ENCODE results near the gene PLEKHA4.
"Not testable (repeated sequence)": the region's sequence is repeated elsewhere in the genome, so short reads cannot be mapped to it uniquely, and the experiment has no call there.

PLEKHA4 gene

DNA sequence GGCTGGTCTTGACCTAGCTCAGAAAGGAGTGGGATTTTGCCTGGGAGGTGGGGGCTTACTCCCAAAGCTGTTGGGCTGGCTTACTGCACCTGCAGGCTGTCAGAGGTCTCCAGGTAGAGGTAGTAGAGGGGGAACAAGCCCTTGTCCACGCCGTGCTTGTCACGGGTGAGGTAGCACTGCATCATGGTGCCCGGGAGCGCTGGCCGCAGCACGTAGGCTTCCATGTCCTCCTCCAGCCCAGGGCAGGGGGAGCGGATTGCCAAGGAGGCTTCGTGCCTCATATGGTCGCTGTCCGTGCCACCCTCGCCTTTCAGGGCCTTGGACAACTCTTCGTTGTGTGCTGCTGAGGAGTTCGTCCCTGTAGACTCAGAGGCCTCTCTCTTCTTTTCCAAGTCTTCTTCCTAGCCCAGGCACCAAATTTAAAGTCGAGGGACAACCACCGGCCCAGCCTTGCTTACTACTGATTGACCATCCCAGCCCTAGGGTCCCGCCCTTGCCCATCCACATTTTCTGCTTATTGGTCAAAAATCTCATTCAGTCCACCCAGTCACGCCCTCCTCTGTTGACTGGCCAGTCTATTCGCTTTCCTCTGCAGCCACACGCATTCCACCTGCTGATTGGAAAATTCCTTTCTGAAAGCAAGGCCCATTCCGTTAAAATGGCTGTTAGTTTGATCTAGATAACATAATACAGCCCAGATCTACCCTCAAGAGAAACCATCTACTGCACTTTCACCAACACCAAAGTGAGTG lies 19.6 kb upstream of the PLEKHA4 start:
- no peak for DNase-seq

DNA sequence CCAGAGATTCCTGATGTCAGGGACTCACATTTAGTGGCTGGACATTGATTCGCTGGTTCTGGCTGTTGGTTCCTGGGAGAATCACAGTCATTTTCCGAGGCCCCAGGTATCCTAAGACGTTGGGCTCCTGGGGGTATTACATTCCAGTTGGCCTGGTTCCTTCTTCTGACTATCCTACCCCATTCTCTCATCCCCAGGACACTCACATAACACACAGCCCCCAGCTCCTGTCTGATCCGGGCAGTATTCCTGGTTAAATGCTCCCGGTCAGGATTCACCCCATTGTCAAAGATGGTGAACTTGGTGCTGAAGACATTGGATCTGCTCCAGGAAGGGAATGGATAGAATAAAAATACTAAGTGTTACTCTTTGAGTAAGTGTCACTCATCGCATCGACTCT lies 15.3 kb upstream of the PLEKHA4 start:
- no peak for DNase-seq

DNA sequence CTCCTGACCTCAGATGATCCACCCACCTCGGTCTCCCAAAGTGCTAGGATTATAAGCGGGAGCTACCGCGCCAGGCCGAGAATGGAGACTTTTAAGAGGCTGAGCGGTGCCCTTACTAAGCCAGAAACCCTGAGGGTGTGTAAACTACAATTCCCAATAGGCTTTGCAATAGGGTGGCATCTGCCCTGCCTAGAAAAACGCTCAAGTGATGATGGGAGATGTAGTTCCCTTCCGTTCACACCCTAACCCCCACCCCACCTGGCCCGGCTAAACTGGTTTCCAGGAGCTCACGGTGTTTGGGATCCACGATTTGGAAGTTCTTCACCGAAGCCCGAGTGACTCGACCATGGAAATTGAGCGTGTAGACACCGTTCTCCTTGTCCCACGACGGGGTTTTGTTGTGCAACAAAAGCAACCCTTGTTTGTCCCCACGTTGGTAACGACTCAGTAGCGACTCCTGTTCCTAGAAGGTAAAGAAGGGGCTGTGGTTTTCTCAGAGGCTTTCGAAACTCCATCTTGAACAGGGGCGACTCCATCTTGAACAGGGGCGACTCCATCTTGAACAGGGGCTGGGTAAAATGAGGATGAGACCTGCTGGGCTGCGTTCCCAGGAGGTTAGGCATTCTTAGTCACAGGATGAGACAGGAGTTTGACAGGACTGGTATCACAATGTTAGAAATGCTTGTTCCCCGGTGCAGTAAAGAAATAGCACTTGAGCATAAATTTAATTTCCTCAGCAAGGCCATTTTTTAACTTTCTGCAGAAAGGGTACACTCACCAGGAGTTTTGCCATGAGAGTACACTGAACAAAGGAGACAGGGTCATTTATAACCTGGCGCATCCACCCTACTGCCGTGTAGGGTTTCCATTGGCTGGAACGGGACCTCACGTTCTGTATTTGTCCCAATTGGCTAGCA lies 13.6 kb upstream of the PLEKHA4 start:
- no peak for DNase-seq

DNA sequence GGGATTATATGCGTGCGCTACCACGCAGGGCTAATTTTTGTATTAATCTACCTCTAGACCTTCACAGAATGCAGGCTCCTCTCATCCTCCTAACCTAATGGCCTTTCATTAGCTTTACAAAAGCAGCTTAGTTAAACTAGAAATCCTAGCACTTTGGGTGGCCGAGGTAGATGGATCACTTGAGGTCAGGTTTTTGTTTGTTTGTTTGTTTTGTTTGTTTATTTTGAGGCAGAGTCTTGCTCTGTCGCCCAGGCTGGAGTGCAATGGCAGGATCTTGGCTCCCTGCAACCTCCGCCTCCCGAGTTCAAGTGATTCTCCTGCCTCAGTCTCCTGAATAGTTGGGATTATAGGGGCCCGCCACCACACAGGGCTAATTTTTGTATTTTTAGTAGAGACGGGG lies 11.3 kb upstream of the PLEKHA4 start:
- DNase-seq, result not testable (repeated sequence)

DNA sequence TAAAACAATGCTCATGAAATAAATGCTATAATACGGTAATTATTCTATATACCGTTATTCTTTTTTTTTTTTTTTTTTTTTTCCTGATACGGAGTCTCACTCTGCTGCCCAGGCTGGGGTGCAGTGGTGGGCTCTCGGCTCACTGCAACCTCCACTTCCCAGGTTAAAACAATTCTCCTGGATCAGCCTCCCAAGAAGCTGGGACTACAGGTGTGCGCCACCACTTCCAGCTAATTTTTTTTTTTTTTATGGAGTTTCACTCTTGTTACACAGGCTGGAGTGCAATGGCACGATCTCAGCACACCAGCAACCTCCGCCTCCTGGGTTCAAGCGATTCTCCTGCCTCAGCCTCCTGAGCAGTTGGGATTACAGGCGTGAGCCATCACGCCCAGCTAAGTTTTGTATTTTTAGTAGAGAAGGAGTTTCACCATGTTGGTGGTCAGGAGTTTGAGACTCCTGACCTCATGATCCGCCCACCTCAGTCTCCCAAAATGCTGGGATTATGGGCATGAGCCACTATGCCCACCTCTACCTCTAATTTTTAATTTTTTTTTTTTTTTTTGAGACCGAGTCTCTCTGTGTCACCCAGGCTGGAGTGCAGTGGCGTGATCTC lies 10.7 kb upstream of the PLEKHA4 start:
- no peak for DNase-seq

DNA sequence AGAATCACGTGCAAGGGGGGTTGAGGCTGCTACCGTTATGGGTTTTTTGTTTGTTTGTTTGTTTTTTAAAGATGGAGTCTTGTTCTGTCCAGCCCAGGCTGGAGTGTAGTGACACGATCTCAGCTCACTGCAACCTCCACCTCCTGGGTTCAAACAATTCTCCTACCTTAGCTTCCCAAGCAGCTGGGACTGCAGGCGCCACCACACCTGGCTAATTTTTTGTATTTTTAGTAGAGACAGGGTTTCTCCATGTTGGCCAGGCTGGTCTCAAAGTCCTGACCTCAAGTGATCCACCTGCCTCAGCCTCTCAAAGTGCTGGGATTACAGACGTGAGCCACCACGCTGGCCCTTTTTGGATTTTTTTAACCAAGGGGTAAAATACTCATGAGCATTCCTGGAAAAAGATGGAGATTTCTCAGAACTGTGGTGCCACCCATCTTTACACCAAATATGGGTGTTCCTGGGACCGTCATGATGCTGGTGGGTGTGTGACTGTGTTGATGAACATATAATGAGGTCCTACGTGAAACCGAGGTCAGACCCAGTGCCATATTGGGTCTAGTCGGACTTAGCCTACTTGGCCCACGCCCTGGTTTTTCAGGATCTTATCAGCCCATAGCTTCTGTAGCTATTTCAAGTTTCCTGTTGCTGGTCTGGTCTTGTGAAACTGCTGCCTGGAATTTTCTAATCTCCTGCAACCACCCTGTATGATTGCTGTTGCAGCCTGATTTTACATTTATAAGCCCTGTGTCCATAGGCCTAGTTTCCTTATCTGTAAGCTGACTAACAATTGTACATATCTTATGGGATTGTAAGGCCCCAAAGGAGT lies 10.0 kb upstream of the PLEKHA4 start:
- no peak for DNase-seq

DNA sequence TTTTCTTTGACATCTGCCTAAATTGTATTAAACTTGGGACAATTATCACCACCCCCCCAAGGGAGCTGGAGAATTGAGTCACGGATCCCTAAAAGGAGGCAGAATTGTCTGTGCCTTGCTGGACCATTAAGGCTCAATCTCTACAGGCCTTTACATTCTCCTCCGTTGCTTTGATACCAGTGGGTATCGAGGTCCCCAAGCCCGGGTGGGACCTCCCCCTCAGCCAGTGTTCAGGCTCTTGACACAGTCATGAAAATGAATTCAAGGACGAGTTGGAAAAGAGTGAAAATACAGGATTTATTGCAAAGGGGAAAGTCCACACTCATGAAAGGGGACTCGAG lies 9.4 kb upstream of the PLEKHA4 start:
- no peak for DNase-seq

DNA sequence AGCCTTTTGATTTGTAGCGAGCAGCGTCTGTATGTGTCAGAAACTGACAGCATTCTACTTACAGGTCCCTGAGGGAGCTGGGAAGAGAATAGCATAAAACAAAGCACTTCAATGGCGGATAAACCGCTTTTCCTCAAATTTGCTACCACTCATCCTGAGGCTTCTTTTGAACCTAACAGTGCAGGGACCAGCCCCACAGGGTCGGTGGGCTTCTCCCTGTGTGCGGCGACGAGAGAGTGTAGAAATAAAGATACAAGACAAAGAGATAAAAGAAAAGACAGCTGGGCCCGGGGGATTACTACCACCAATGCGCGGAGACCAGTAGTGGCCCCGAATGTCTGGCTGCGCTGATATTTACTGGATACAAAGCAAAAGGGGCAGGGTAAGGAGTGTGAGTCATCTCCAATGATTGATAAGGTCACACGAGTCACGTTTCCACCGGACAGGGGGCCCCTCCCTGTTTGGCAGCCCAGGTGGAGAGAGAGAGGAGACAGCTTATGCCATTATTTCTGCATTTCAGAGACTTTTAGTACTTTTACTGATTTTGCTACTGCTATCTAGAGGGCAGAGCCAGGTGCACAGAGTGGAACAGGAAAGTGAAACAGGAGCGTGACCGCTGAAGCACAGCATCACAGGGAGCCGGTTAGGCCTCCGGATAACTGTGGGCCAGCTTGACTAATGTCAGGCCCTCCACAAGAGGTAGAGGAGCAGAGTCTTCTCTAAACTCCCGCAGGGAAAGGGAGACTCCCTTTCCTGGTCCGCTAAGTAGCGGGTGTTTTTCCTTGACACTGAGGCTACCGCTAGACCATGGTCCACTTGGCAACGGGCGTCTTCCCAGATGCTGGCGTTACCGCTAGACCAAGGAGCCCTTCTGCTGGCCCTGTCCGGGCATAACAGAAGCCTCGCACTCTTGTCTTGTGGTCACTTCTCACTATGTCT lies 7.9 kb upstream of the PLEKHA4 start:
- DNase-seq, result not testable (repeated sequence)

DNA sequence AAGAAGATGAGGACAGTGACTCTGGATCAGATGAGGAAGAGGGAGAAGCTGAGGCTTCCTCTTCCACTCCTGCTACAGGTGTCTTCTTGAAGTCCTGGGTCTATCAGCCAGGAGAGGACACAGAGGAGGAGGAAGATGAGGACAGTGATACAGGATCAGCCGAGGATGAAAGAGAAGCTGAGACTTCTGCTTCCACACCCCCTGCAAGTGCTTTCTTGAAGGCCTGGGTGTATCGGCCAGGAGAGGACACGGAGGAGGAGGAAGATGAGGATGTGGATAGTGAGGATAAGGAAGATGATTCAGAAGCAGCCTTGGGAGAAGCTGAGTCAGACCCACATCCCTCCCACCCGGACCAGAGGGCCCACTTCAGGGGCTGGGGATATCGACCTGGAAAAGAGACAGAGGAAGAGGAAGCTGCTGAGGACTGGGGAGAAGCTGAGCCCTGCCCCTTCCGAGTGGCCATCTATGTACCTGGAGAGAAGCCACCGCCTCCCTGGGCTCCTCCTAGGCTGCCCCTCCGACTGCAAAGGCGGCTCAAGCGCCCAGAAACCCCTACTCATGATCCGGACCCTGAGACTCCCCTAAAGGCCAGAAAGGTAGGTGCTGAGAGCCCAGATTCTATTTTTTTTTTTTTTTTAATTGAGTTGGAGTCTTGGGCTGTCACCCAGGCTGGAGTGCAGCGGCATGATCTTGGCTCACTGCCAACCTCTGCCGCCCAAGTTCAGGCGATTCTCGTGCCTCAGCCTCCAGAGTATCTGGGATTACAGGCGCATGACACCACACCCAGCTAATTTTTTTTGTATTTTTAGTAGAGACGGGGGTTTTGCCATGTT lies 6.1 kb upstream of the PLEKHA4 start:
- DNase-seq, result no peak

DNA sequence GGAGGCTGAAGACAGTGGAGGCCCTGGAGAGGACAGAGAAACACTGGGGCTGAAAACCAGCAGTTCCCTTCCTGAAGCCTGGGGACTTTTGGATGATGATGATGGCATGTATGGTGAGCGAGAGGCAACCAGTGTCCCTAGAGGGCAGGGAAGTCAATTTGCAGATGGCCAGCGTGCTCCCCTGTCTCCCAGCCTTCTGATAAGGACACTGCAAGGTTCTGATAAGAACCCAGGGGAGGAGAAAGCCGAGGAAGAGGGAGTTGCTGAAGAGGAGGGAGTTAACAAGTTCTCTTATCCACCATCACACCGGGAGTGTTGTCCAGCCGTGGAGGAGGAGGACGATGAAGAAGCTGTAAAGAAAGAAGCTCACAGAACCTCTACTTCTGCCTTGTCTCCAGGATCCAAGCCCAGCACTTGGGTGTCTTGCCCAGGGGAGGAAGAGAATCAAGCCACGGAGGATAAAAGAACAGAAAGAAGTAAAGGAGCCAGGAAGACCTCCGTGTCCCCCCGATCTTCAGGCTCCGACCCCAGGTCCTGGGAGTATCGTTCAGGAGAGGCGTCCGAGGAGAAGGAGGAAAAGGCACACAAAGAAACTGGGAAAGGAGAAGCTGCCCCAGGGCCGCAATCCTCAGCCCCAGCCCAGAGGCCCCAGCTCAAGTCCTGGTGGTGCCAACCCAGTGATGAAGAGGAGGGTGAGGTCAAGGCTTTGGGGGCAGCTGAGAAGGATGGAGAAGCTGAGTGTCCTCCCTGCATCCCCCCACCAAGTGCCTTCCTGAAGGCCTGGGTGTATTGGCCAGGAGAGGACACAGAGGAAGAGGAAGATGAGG lies 5.3 kb upstream of the PLEKHA4 start:
- no peak for DNase-seq

DNA sequence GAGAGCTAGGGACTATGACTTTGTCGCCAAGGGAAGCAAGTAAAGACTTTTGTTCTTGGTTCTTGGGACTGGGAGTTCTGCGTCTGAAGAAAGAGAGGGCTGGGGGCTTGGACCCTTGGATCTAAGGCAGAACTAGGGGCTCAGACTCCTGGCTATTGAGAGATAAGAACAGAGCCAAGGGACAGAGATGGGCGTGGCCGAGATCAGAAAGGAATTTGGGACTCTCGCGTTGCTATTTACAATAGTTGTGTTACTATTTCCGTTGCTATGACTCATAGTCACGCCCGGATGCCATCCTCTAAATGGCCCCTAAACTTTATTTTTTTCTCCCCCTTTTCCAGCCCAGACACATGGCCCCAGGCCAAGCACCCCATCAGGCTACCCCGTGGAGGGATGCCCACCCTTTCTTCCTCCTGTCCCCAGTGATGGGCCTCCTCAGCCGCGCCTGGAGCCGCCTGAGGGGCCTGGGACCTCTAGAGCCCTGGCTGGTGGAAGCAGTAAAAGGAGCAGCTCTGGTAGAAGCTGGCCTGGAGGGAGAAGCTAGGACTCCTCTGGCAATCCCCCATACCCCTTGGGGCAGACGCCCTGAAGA lies 4.6 kb upstream of the PLEKHA4 start:
- DNase-seq, result peak; percentile 56

DNA sequence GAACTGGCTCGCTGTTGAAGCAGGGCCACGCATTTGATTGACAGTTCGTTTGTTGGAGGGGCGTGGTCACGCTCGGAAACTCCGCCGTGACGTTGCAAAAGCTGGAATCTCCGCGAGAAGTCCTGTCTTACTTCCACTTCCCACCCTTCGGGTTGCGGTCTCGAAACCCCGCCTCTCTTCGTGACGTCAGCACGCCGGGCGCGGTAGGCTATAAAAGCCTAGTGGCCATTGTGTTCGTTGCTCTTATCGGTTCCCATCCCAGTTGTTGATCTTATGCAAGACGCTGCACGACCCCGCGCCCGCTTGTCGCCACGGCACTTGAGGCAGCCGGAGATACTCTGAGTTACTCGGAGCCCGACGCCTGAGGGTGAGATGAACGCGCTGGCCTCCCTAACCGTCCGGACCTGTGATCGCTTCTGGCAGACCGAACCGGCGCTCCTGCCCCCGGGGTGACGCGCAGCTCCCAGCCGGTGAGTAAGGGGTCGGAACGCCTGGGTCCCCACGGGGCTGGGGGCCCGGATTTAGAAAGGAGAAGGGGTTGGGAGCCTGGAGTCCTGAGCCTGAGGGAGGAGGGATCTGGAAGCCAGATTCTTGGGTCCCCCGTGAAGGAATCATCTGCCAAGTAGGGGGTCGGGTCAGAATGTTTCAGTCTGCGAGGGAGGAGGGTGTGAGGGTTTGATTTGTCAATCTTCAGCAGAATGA lies 3.9 kb upstream of the PLEKHA4 start, which contains the start of gene PPP1R15A:
Gene PPP1R15A, plus strand, starts transcription at position 240 of the 702 bp plus-strand sequence. CDS start 813 bp downstream, outside the sequence.
- DNase-seq, result peak; percentile 96

DNA sequence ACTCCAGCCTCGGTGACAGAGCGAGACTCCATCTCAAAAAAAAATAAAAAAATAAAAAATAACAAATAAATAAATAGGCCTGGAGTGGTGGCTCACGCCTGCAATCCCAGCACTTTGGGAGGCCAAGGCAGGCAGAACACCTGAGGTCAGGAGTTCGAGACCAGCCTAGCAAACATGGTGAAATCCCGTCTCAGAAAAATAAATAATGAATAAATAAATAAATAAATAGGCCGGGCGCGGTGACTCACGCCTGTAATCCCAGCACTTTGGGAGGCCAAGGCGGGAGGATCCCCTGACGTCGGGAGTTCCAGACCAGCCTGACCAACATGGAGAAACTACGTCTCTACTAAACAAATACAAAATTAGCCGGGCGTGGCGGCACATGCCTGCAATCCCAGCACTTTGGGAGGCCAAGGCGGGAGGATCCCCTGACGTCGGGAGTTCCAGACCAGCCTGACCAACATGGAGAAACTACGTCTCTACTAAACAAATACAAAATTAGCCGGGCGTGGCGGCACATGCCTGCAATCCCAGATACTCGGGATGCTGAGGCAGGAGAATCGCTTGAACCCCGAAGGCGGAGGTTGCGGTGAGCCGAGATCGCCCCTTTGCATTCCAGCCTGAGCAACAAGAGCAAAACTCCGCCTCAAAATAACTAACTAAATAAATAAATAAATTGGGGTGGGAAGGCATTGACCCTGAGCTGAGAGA lies 3.2 kb upstream of the PLEKHA4 start:
- DNase-seq, result not testable (repeated sequence)

DNA sequence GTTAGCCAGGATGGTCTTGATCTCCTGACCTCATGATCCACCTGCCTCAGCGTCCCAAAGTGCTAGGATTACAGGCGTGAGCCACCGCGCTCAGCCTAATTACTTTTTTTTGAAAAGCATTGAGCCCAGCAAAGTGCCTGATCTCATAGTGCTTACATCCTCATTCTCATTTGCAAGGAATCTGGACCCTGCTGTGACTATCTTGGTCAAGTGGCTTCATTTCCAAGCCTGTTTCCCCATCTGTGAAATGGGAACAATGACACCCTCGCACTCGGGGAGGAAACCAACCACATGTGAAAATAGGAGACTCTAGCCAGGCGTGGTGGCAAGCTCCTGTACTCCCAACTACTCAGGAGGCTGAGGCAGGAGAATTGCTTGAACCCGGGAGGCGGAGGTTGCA lies 1.6 kb upstream of the PLEKHA4 start:
- DNase-seq, result no peak

DNA sequence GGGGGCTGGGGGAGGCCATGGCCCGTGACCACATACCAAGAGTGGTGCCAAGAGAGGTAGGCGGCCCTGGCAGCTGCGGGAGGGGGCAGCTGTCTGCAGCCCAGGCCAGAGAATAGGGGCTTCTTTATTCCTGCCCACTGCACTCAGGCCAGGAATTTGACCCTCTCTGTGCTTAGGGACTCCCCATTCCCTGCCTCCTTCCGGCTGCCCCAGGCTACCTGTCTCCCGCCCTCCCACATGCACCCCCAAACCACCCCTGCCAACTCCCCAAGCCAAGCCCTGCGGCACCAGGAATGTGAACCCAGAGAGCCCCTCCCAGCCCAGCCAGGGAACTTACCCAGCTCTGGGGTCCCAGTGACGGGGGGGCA lies 687 bp downstream of the PLEKHA4 start:
- no peak for DNase-seq

DNA sequence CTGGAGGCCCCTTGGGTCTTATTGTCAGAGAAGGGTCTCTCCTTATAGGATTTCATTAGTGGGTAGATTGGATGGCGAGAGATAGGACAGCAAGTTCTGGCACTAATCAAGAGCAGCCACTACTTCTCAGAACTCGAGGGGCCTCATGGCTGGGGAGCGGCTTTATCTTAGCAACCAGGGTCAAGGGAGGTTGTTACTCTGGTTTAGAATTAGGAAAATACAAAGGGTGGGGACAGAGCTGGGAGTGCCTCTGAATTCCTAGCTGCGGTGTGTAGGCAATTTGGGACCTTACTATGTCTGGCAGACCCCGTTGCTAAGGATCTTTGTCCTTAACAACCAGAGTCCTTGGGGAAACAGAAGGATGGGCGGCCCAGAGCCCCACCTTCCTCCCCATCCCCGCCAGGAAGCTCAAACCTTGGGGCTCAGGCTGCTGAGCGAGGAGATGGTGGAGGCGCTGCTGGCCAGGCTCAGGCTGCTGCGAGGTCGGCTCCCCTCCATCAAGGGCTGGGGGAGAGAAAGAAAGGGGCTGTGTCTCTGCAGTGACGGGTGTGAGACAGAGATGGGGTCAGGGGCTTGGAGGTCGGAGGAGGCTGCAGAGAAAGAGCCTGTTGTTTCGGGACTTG lies 1.2 kb downstream of the PLEKHA4 start:
- DNase-seq, result no peak

DNA sequence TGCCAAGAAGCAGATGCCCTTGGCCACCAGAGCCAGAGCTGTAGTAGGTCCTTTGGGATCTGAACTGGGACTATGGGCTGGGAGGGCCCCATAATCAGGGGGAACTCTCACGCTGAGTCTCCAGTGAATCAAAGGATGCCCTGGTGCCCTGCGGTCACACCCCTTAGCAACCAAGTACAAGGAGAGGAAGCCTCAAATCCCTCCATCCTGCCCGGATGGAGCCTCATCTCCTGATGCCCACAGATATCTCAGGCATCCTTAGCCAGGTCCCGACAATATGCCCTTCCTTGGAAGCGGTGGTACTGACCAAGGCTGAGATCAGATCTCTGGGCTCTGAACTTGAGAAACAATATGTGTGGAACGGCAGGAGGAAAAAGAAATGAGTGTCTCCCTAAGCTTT lies 1.7 kb downstream of the PLEKHA4 start:
- no peak for DNase-seq

DNA sequence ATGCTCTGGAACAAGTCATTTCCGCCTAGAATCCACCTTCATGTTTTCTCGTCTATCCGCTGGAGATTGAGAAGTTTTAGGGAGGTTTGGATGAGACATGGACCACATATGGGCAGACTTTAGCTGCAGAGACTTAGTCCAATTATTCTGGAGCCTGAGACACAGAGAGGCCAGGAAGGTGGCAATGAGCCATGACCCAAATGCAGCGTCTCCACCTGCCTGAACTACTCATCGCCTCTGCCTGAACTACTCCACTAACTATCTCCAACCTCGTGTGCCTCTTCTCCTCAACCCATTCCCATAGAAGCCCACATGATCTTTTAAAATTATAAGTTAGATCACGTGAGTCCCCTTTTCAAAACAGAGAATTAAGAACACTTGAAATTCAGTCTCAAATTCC lies 5.6 kb downstream of the PLEKHA4 start:
- DNase-seq, result no peak

Measured in activated effector memory CD4-positive, alpha-beta T cell treated with Interleukin-2 at 50 U/mL for 16 hours (primary cell).